Stimulated activated CD4-positive, alpha-beta T cell treated with anti-CD3 and anti-CD28 coated beads, Interleukin-12 subunit alpha, Interleukin-12 subunit beta, amount 100 ng/mL, for 48 hours (primary cell): ENCODE measurements around the gene OR7D2.
"Not testable (repeated sequence)": the region's sequence is repeated elsewhere in the genome, so short reads cannot be mapped to it uniquely, and the experiment has no call there.

Source experiments
- DNase-seq, 3 donors: peaks; one replicate each; pipeline ENCODE4 v3.0.0-alpha.2; 2020; ENCODE audit warnings: low read depth in 2 of 3, low spot score in 1 of 3

Gene OR7D2

GRCh38 chr19:9178901-9179300 lies at the start of gene OR7D2:
Gene OR7D2 (plus strand): TSS chr19:9178979. CDS start chr19:9185782, 6,803 bp downstream.
- DNase-seq = no peak

- DNase-seq = no peak
Observed at GRCh38 chr19:9130965-9131364, 47.8 kb upstream of the OR7D2 start.

- no peak for DNase-seq
Observed at GRCh38 chr19:9132422-9132821, 46.4 kb upstream of the OR7D2 start.

GRCh38 chr19:9139609-9140158 lies 39.1 kb upstream of the OR7D2 start:
- no peak for DNase-seq

GRCh38 chr19:9140159-9140874 lies 38.5 kb upstream of the OR7D2 start, which contains the start of gene ZNF317:
Gene ZNF317 (plus strand): TSS chr19:9140397. CDS start chr19:9156017, 15,620 bp downstream.
- DNase-seq = peak; percentile 80 to 87 (median 83)

- no peak for DNase-seq
Observed at GRCh38 chr19:9144920-9145319, 33.9 kb upstream of the OR7D2 start.

- no peak for DNase-seq
Observed at GRCh38 chr19:9146882-9147281, 31.9 kb upstream of the OR7D2 start.

GRCh38 chr19:9148697-9149096 lies 30.1 kb upstream of the OR7D2 start:
- DNase-seq = no peak

- no peak for DNase-seq
Observed at GRCh38 chr19:9149997-9150396, 28.8 kb upstream of the OR7D2 start.

- no peak for DNase-seq
Observed at GRCh38 chr19:9150650-9151049, 28.1 kb upstream of the OR7D2 start.

- no peak for DNase-seq
Observed at GRCh38 chr19:9151367-9151766, 27.4 kb upstream of the OR7D2 start.

- DNase-seq = no peak
Observed at GRCh38 chr19:9155591-9155990, 23.2 kb upstream of the OR7D2 start.

GRCh38 chr19:9156304-9156703 lies 22.5 kb upstream of the OR7D2 start:
- no peak for DNase-seq

- no peak for DNase-seq
Observed at GRCh38 chr19:9159891-9160290, 18.9 kb upstream of the OR7D2 start.

- DNase-seq = no peak
Observed at GRCh38 chr19:9161427-9161826, 17.4 kb upstream of the OR7D2 start.

GRCh38 chr19:9165261-9165660 lies 13.5 kb upstream of the OR7D2 start:
- DNase-seq = no peak

GRCh38 chr19:9166846-9167245 lies 11.9 kb upstream of the OR7D2 start:
- no peak for DNase-seq

GRCh38 chr19:9171393-9171991 lies 7.3 kb upstream of the OR7D2 start:
- DNase-seq = no peak

- no peak for DNase-seq
Observed at GRCh38 chr19:9175326-9175725, 3.5 kb upstream of the OR7D2 start.

- DNase-seq = no peak
Observed at GRCh38 chr19:9183000-9183399, 4.2 kb downstream of the OR7D2 start.

- DNase-seq = no peak
Observed at GRCh38 chr19:9187191-9187590, 8.4 kb downstream of the OR7D2 start.

- DNase-seq = no peak
Observed at GRCh38 chr19:9189535-9189934, 10.8 kb downstream of the OR7D2 start.

GRCh38 chr19:9198044-9198443 lies 19.3 kb downstream of the OR7D2 start:
- not testable (repeated sequence) for DNase-seq
